ENCODE data around the gene RPRD1A.

Gene RPRD1A

DNA sequence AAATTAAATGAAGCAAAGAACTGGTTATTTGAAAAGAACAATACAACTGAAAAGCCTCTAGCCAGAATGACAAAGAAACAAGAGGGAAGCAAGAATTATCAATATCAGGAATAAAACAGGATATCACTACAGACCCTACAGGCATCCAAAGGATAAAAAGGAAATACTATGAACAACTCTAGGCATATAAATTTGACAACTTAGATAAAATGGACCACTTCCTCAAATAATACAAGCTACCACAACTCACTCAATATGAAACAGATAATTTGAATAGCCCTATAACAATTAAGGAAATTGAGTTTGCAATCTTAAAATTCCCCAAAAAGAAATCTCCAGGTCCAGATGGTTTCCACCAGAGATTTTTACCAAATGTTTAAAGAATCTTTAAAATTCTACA is 19.8 kb downstream of the RPRD1A start:
- DNase-seq (ENCODE audit: low read depth in 1 of 2, low spot score in 1 of 2), result no peak

DNA sequence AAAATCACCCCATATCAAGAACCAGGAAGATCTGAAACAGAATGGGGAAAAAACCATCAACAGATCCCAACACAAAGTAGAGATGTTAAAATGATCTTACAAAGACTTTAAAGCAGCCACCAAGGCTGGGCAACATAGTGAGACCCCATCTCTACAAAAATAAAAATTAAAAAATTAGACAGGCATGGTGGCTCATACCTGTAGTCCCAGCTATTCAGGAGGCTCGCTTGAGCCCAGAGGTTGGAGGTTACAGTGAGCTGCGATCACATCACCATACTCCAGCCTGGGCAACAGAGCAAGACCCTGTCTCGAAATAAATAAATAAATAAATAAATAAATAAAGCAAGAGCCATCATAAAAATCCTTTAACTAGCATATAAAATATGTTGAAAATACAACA is 20.5 kb downstream of the RPRD1A start:
- H3K27ac ChIP-seq (replicated peaks), result no peak overlapping the region
- H3K27me3 ChIP-seq (ENCODE audit: insufficient read depth, poor library complexity, severe bottlenecking), result no peaks in the 10 kb centered on the region
- H3K4me3 ChIP-seq (replicated peaks; ENCODE audit: insufficient read depth, low read length), result no peak overlapping the region
- no peak for DNase-seq (ENCODE audit: low read depth in 1 of 2, low spot score in 1 of 2)
- no peak for TF ChIP-seq GABPA (IDR thresholded peaks at IDR 0.05; ENCODE audit: low read depth)
- TF ChIP-seq, protein P1, sequence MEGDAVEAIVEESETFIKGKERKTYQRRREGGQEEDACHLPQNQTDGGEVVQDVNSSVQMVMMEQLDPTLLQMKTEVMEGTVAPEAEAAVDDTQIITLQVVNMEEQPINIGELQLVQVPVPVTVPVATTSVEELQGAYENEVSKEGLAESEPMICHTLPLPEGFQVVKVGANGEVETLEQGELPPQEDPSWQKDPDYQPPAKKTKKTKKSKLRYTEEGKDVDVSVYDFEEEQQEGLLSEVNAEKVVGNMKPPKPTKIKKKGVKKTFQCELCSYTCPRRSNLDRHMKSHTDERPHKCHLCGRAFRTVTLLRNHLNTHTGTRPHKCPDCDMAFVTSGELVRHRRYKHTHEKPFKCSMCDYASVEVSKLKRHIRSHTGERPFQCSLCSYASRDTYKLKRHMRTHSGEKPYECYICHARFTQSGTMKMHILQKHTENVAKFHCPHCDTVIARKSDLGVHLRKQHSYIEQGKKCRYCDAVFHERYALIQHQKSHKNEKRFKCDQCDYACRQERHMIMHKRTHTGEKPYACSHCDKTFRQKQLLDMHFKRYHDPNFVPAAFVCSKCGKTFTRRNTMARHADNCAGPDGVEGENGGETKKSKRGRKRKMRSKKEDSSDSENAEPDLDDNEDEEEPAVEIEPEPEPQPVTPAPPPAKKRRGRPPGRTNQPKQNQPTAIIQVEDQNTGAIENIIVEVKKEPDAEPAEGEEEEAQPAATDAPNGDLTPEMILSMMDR (IDR thresholded peaks at IDR 0.05; ENCODE audit: insufficient read depth, low read length), result no peak
- no peak for TF ChIP-seq POLR2AphosphoS5 (IDR thresholded peaks at IDR 0.05; ENCODE audit: low read depth)
- TF ChIP-seq, protein P2, sequence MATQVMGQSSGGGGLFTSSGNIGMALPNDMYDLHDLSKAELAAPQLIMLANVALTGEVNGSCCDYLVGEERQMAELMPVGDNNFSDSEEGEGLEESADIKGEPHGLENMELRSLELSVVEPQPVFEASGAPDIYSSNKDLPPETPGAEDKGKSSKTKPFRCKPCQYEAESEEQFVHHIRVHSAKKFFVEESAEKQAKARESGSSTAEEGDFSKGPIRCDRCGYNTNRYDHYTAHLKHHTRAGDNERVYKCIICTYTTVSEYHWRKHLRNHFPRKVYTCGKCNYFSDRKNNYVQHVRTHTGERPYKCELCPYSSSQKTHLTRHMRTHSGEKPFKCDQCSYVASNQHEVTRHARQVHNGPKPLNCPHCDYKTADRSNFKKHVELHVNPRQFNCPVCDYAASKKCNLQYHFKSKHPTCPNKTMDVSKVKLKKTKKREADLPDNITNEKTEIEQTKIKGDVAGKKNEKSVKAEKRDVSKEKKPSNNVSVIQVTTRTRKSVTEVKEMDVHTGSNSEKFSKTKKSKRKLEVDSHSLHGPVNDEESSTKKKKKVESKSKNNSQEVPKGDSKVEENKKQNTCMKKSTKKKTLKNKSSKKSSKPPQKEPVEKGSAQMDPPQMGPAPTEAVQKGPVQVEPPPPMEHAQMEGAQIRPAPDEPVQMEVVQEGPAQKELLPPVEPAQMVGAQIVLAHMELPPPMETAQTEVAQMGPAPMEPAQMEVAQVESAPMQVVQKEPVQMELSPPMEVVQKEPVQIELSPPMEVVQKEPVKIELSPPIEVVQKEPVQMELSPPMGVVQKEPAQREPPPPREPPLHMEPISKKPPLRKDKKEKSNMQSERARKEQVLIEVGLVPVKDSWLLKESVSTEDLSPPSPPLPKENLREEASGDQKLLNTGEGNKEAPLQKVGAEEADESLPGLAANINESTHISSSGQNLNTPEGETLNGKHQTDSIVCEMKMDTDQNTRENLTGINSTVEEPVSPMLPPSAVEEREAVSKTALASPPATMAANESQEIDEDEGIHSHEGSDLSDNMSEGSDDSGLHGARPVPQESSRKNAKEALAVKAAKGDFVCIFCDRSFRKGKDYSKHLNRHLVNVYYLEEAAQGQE (IDR thresholded peaks at IDR 0.05; ENCODE audit: insufficient replicate concordance, low read depth), result no peak
- no peak for TF ChIP-seq SPI1 (IDR thresholded peaks at IDR 0.05; ENCODE audit: borderline replicate concordance, low read depth)

More for the DNA sequence above, 19.8 kb downstream of the RPRD1A start:
- no peak overlapping the region for H3K4me3 ChIP-seq (replicated peaks; ENCODE audit: insufficient read depth, low read length)
- no peaks in the 10 kb centered on the region for H3K27me3 ChIP-seq (ENCODE audit: insufficient read depth, poor library complexity, severe bottlenecking)
- TF ChIP-seq SPI1 (IDR thresholded peaks at IDR 0.05; ENCODE audit: borderline replicate concordance, low read depth), result peak; percentile 28; the same call in 1 of the 2 replicates
- TF ChIP-seq, protein P1 (IDR thresholded peaks at IDR 0.05; ENCODE audit: insufficient read depth, low read length), result no peak
- no peak overlapping the region for H3K27ac ChIP-seq (replicated peaks)

DNA sequence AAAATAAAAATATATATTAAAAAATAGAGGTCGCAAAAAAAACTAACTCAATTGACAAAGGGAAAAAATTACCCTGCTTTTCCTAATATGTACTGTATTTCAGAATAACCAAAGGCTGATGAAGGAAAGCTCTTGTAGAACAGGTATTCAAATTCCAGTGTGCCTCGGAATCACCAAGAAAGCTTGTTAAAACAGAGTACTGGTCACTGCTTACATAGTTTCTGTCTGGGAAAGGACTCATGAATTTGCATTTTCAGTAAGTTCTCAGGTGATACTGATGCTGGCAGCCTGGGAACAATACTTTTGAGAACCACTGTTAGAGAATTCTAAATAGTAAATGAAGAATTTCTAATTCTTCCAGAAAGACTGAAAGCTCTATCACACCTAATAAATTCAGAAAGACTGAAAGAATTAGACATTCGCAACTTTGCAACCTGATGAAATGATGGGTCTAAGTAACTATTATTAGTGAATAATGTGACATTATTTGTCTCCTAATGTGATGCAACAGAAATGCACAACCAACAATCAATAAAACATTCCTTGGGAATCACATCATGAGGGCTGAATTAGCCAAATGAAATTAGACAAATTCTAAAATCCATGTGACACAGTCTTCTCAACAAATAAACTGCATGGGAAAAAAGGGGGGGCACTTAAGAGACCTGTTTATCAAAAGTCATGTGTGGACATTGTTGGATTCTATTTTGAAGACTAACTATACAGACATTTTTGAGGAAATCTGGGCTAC is 21.9 kb downstream of the RPRD1A start:
- H3K4me3 ChIP-seq (replicated peaks; ENCODE audit: insufficient read depth, low read length), result no peak overlapping the region
- H3K27ac ChIP-seq (replicated peaks), result no peak overlapping the region
- no peaks in the 10 kb centered on the region for H3K27me3 ChIP-seq (ENCODE audit: insufficient read depth, poor library complexity, severe bottlenecking)
- TF ChIP-seq POLR2AphosphoS5 (IDR thresholded peaks at IDR 0.05; ENCODE audit: low read depth), result no peak
- TF ChIP-seq, protein P2 (IDR thresholded peaks at IDR 0.05; ENCODE audit: insufficient replicate concordance, low read depth), result no peak
- TF ChIP-seq GABPA (IDR thresholded peaks at IDR 0.05; ENCODE audit: low read depth), result no peak
- no peak for TF ChIP-seq SPI1 (IDR thresholded peaks at IDR 0.05; ENCODE audit: borderline replicate concordance, low read depth)
- TF ChIP-seq, protein P1 (IDR thresholded peaks at IDR 0.05; ENCODE audit: insufficient read depth, low read length), result no peak
- no peak for DNase-seq (ENCODE audit: low read depth in 1 of 2, low spot score in 1 of 2)

DNA sequence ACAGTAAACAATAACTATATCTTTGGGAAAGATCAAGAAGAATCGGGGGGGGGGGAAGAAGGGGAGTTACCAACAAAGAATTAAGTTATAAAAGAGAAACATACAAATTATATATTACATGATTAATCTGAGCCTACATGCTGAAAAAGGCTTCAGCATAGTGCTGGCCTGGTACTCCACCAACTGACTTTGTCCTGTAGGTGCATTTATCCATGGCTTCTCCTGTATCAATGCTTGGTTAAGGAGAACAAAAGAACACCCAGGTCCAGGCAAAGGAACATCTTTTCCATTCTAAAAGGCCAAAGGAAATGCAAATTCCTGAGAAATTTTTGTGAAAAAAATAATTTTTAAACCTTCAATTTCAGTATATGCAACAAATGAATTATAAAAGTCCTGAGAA is 24.2 kb downstream of the RPRD1A start:
- no peak for DNase-seq (ENCODE audit: low read depth in 1 of 2, low spot score in 1 of 2)
- H3K27ac ChIP-seq (replicated peaks), result no peak overlapping the region
- no peak overlapping the region for H3K4me3 ChIP-seq (replicated peaks; ENCODE audit: insufficient read depth, low read length)
- TF ChIP-seq SPI1 (IDR thresholded peaks at IDR 0.05; ENCODE audit: borderline replicate concordance, low read depth) (no peak), POLR2AphosphoS5 (IDR thresholded peaks at IDR 0.05; ENCODE audit: low read depth) (no peak), GABPA (IDR thresholded peaks at IDR 0.05; ENCODE audit: low read depth) (no peak)
- TF ChIP-seq, protein P1 (IDR thresholded peaks at IDR 0.05; ENCODE audit: insufficient read depth, low read length), result no peak
- TF ChIP-seq, protein P2 (IDR thresholded peaks at IDR 0.05; ENCODE audit: insufficient replicate concordance, low read depth), result no peak
- H3K27me3 ChIP-seq (ENCODE audit: insufficient read depth, poor library complexity, severe bottlenecking), result no peaks in the 10 kb centered on the region

All from HL-60 (cell line).